MM.1S (cell line): ENCODE measurements around the gene BEND5.

ENCODE experiments used
- DNase-seq: peaks from one replicate; pipeline ENCODE4 v3.0.0-alpha.2; 2015
- H2AFZ ChIP-seq: fragments of 300-600 bp; sonication (generic); 2 replicates; pipeline ENCODE4 v1.6.0; 2016; ENCODE audit warnings: antibody characterized with exemption, low read length
- H3F3A ChIP-seq: fragments of 300-600 bp; sonication (generic); 2 replicates; pipeline ENCODE4 v1.6.1; 2016; ENCODE audit warnings: mild to moderate bottlenecking, antibody characterized with exemption, low read length, moderate library complexity, mixed read lengths; ENCODE audit not compliant: insufficient read depth
- H3K27ac ChIP-seq: fragments of 300-600 bp; sonication (generic); 2 replicates; pipeline ENCODE4 v1.5.1; 2016; ENCODE audit warnings: mild to moderate bottlenecking, low read length
- H3K27me3 ChIP-seq: fragments of 300-600 bp; sonication (generic); replicated peaks from 2 replicates; pipeline ENCODE4 v1.6.0; 2016; ENCODE audit warnings: low read length; ENCODE audit not compliant: insufficient read depth
- H3K36me3 ChIP-seq: fragments of 300-600 bp; sonication (generic); replicated peaks from 2 replicates; pipeline ENCODE4 v1.6.1; 2016; ENCODE audit warnings: mild to moderate bottlenecking, low read length, mixed read lengths; ENCODE audit not compliant: insufficient read depth
- H3K4me1 ChIP-seq: fragments of 300-600 bp; sonication (generic); 2 replicates; pipeline ENCODE4 v1.6.1; 2016; ENCODE audit warnings: low read length, mixed read lengths
- H3K4me2 ChIP-seq: fragments of 300-600 bp; sonication (generic); 2 replicates; pipeline ENCODE4 v1.6.0; 2016; ENCODE audit warnings: low read depth, low read length
- H3K4me3 ChIP-seq: fragments of 300-600 bp; sonication (generic); 2 replicates; pipeline ENCODE4 v1.5.1; 2016; ENCODE audit warnings: low read length, mixed read lengths
- H3K79me2 ChIP-seq: fragments of 300-600 bp; sonication (generic); 2 replicates; pipeline ENCODE4 v1.6.1; 2016; ENCODE audit warnings: mixed run types, low read length, mixed read lengths
- H3K9ac ChIP-seq: fragments of 300-600 bp; sonication (generic); 2 replicates; pipeline ENCODE4 v1.6.1; 2016; ENCODE audit warnings: low read length, mixed read lengths
- H3K9me2 ChIP-seq: fragments of 300-600 bp; sonication (generic); replicated peaks from 2 replicates; pipeline ENCODE4 v1.6.1; 2016; ENCODE audit warnings: mild to moderate bottlenecking, low read length, mixed read lengths; ENCODE audit not compliant: insufficient read depth
- H3K9me3 ChIP-seq: fragments of 300-600 bp; sonication (generic); replicated peaks from 2 replicates; pipeline ENCODE4 v1.6.1; 2016; ENCODE audit warnings: mild to moderate bottlenecking, low read length, mixed read lengths; ENCODE audit not compliant: insufficient read depth
- H4K20me1 ChIP-seq: fragments of 300-600 bp; sonication (generic); 2 replicates; pipeline ENCODE4 v1.6.1; 2016; ENCODE audit warnings: mild to moderate bottlenecking, low read length, moderate library complexity, mixed read lengths; ENCODE audit not compliant: insufficient read depth
- CTCF ChIP-seq: fragments of 300-600 bp; sonication (generic); IDR thresholded peaks from 2 replicates; pipeline ENCODE4 v1.5.1; 2016; ENCODE audit warnings: antibody characterized with exemption, low read length, mixed read lengths
- EZH2 ChIP-seq: fragments of 300-600 bp; sonication (generic); optimal IDR thresholded peaks from 2 replicates; pipeline ENCODE3; 2017; ENCODE audit warnings: low read depth, mild to moderate bottlenecking, antibody characterized with exemption, low read length, mixed read lengths
- EZH2phosphoT487 ChIP-seq: fragments of 300-600 bp; sonication (generic); IDR thresholded peaks from 2 replicates; pipeline ENCODE4 v1.6.1; 2018; ENCODE audit warnings: antibody characterized with exemption, low read length

Gene BEND5

GRCh38 chr1:48758976-48759375 lies 17.7 kb downstream of the BEND5 start:
- no peaks in the 10 kb centered on the region for H3K79me2 ChIP-seq
- no peak overlapping the region for H3K9ac ChIP-seq
- H3K27ac ChIP-seq, result no peak overlapping the region
- no peaks in the 10 kb centered on the region for H3K9me3 ChIP-seq
- no peaks in the 10 kb centered on the region for H3F3A ChIP-seq
- TF ChIP-seq EZH2 (no peak), CTCF (no peak), EZH2phosphoT487 (no peak)
- DNase-seq, result no peak
- no peaks in the 10 kb centered on the region for H3K36me3 ChIP-seq
- no peak overlapping the region for H2AFZ ChIP-seq
- no peak overlapping the region for H3K4me3 ChIP-seq
- H3K4me2 ChIP-seq, result no peak overlapping the region
- H4K20me1 ChIP-seq, result no peaks in the 10 kb centered on the region
- no peaks in the 10 kb centered on the region for H3K9me2 ChIP-seq
- H3K4me1 ChIP-seq, result peaks cover 7% of the 10 kb centered on the region
- H3K27me3 ChIP-seq, result no peaks in the 10 kb centered on the region

- no peaks in the 10 kb centered on the region for H3F3A ChIP-seq
- no peak overlapping the region for H3K4me2 ChIP-seq
- H3K9me2 ChIP-seq, result no peaks in the 10 kb centered on the region
- H3K27me3 ChIP-seq, result no peaks in the 10 kb centered on the region
- H3K4me1 ChIP-seq, result peaks cover 7% of the 10 kb centered on the region
- no peak overlapping the region for H2AFZ ChIP-seq
- no peak overlapping the region for H3K4me3 ChIP-seq
- no peaks in the 10 kb centered on the region for H3K9me3 ChIP-seq
- no peaks in the 10 kb centered on the region for H3K36me3 ChIP-seq
- H4K20me1 ChIP-seq, result no peaks in the 10 kb centered on the region
- no peak overlapping the region for H3K9ac ChIP-seq
- DNase-seq, result no peak
- no peak for TF ChIP-seq CTCF
- no peak for TF ChIP-seq EZH2
- no peak for TF ChIP-seq EZH2phosphoT487
- H3K79me2 ChIP-seq, result no peaks in the 10 kb centered on the region
- H3K27ac ChIP-seq, result no peak overlapping the region
Observed at GRCh38 chr1:48757363-48757762, 19.3 kb downstream of the BEND5 start.

- no peaks in the 10 kb centered on the region for H3K9me3 ChIP-seq
- H4K20me1 ChIP-seq, result no peaks in the 10 kb centered on the region
- no peaks in the 10 kb centered on the region for H3K27me3 ChIP-seq
- no peaks in the 10 kb centered on the region for H3F3A ChIP-seq
- H3K79me2 ChIP-seq, result no peaks in the 10 kb centered on the region
- no peaks in the 10 kb centered on the region for H3K36me3 ChIP-seq
- no peak overlapping the region for H3K4me2 ChIP-seq
- H3K9ac ChIP-seq, result no peak overlapping the region
- no peaks in the 10 kb centered on the region for H3K9me2 ChIP-seq
- no peak overlapping the region for H2AFZ ChIP-seq
- H3K4me1 ChIP-seq, result peaks cover 7% of the 10 kb centered on the region
- no peak overlapping the region for H3K27ac ChIP-seq
- TF ChIP-seq CTCF (no peak), EZH2phosphoT487 (no peak), EZH2 (no peak)
- H3K4me3 ChIP-seq, result no peak overlapping the region
- DNase-seq, result no peak
Observed at GRCh38 chr1:48756683-48757316, 19.9 kb downstream of the BEND5 start.
